Activated CD4-positive, alpha-beta T cell treated with anti-CD3 and anti-CD28 coated beads, Interleukin-2, amount 50 U/mL, for 4 hours (primary cell): Measurements from ENCODE around the gene TRIM67.

Source experiments
- DNase-seq, 2 experiments: peaks; one replicate each; pipeline ENCODE4 v3.0.0-alpha.2; 2020

The TRIM67 gene

GRCh38 chr1:231159202-231159962 is 2.5 kb upstream of the TRIM67 start:
- DNase-seq, result no peak

- no peak for DNase-seq
Measured at GRCh38 chr1:231159963-231160761, 1.7 kb upstream of the TRIM67 start.

GRCh38 chr1:231160895-231161666 is 777 bp upstream of the TRIM67 start:
- no peak for DNase-seq

GRCh38 chr1:231162297-231162969 is 575 bp downstream of the TRIM67 start:
- DNase-seq, result no peak

GRCh38 chr1:231162970-231163829 is 1.3 kb downstream of the TRIM67 start:
- no peak for DNase-seq

- no peak for DNase-seq
Measured at GRCh38 chr1:231163830-231164427, 2.1 kb downstream of the TRIM67 start.

GRCh38 chr1:231165371-231165770 is 3.5 kb downstream of the TRIM67 start:
- DNase-seq, result no peak

GRCh38 chr1:231166398-231166797 is 4.5 kb downstream of the TRIM67 start:
- DNase-seq, result no peak

GRCh38 chr1:231170875-231171274 is 9.0 kb downstream of the TRIM67 start:
- no peak for DNase-seq

- no peak for DNase-seq
Measured at GRCh38 chr1:231171623-231172197, 9.9 kb downstream of the TRIM67 start.

GRCh38 chr1:231172411-231172810 is 10.6 kb downstream of the TRIM67 start:
- DNase-seq, result no peak

- no peak for DNase-seq
Measured at GRCh38 chr1:231176421-231176820, 14.6 kb downstream of the TRIM67 start.

- DNase-seq, result no peak
Measured at GRCh38 chr1:231177226-231177625, 15.4 kb downstream of the TRIM67 start.

- no peak for DNase-seq
Measured at GRCh38 chr1:231177936-231178335, 16.1 kb downstream of the TRIM67 start.

GRCh38 chr1:231178970-231179369 is 17.1 kb downstream of the TRIM67 start:
- DNase-seq, result no peak

GRCh38 chr1:231180034-231180433 is 18.2 kb downstream of the TRIM67 start:
- no peak for DNase-seq

GRCh38 chr1:231181271-231181670 is 19.4 kb downstream of the TRIM67 start:
- no peak for DNase-seq

- no peak for DNase-seq
Measured at GRCh38 chr1:231182317-231182716, 20.5 kb downstream of the TRIM67 start.

GRCh38 chr1:231183639-231184590 is 22.1 kb downstream of the TRIM67 start:
- no peak for DNase-seq

- DNase-seq, result no peak
Measured at GRCh38 chr1:231184891-231185290, 23.0 kb downstream of the TRIM67 start.
